ENCODE measurements around the gene TTC23. TPM values are rescaled to one million over a fixed set of nuclear protein-coding genes. Genes with fewer than 3 reads are reported as not detected.

The TTC23 gene
- total RNA-seq, 1 experiment from 2014 or later, result 17.8 TPM

DNA sequence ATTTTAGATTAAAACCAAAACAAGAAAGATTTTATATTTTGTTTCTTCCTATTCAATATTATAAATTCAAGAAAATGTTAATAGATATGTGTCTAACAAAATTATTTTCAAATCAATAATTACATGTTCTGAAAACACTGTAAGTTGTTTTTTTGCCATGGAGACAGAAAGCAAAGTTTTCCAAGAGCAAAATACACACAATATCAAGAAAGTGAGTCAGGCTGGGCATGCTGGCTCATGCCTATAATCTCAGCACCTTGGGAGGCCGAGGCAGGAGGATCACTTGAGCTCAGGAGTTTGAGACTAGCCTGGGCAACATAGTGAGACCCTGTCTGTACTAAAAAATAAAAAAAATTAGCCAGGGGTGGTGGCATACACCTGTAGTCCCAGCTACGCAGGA lies 71.7 kb downstream of the TTC23 start:
- no peaks in the 10 kb centered on the region for H3K9me3 Mint-ChIP-seq
- H3K4me1 Mint-ChIP-seq, result peaks cover 17% of the 10 kb centered on the region
- POLR2A ChIA-PET, result no interaction called here
- DNase-seq (ENCODE audit: low spot score), result no peak
- TF ChIP-seq, protein P1, sequence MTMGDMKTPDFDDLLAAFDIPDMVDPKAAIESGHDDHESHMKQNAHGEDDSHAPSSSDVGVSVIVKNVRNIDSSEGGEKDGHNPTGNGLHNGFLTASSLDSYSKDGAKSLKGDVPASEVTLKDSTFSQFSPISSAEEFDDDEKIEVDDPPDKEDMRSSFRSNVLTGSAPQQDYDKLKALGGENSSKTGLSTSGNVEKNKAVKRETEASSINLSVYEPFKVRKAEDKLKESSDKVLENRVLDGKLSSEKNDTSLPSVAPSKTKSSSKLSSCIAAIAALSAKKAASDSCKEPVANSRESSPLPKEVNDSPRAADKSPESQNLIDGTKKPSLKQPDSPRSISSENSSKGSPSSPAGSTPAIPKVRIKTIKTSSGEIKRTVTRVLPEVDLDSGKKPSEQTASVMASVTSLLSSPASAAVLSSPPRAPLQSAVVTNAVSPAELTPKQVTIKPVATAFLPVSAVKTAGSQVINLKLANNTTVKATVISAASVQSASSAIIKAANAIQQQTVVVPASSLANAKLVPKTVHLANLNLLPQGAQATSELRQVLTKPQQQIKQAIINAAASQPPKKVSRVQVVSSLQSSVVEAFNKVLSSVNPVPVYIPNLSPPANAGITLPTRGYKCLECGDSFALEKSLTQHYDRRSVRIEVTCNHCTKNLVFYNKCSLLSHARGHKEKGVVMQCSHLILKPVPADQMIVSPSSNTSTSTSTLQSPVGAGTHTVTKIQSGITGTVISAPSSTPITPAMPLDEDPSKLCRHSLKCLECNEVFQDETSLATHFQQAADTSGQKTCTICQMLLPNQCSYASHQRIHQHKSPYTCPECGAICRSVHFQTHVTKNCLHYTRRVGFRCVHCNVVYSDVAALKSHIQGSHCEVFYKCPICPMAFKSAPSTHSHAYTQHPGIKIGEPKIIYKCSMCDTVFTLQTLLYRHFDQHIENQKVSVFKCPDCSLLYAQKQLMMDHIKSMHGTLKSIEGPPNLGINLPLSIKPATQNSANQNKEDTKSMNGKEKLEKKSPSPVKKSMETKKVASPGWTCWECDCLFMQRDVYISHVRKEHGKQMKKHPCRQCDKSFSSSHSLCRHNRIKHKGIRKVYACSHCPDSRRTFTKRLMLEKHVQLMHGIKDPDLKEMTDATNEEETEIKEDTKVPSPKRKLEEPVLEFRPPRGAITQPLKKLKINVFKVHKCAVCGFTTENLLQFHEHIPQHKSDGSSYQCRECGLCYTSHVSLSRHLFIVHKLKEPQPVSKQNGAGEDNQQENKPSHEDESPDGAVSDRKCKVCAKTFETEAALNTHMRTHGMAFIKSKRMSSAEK (CRISPR knock-in tag; IDR thresholded peaks at IDR 0.05; ENCODE audit: borderline replicate concordance), result no peak
- TF ChIP-seq ZNF263 (CRISPR knock-in tag; IDR thresholded peaks at IDR 0.05; ENCODE audit: low read depth) (no peak), ZNF121 (CRISPR knock-in tag; IDR thresholded peaks at IDR 0.05) (0 out of 2 replicates have a peak, but pooled peaks have one; percentile 41), ZNF512 (CRISPR knock-in tag; IDR thresholded peaks at IDR 0.05; ENCODE audit: borderline replicate concordance) (no peak), GABPB1 (CRISPR knock-in tag; IDR thresholded peaks at IDR 0.05) (no peak)
- H3K36me3 Mint-ChIP-seq, result peaks cover 16% of the 10 kb centered on the region
- H3K4me3 Mint-ChIP-seq, result no peak overlapping the region
- no peak for ATAC-seq
- H3K27me3 Mint-ChIP-seq (ENCODE audit: low read depth), result no peaks in the 10 kb centered on the region
- no peak overlapping the region for H3K27ac Mint-ChIP-seq
- CTCF ChIA-PET, result interaction anchor here (1.7 kb wide), 1 partner anchor 72 kb away, joined by 4 read pairs; the partner anchor contains the start of gene SYNM

GRCh38 chr15:99176757-99177156 lies 72.6 kb downstream of the TTC23 start:
- Mint-ChIP-seq H3K4me3 (no peak overlapping the region), H3K4me1 (peaks cover 11% of the 10 kb centered on the region), H3K36me3 (peaks cover 21% of the 10 kb centered on the region), H3K27ac (no peak overlapping the region), H3K9me3 (no peaks in the 10 kb centered on the region), H3K27me3 (ENCODE audit: low read depth) (no peaks in the 10 kb centered on the region)
- CTCF ChIA-PET, result interaction anchor here (1.7 kb wide), 1 partner anchor 71 kb away, joined by 4 read pairs; the partner anchor contains the start of gene SYNM
- TF ChIP-seq E2F1 (CRISPR knock-in tag; IDR thresholded peaks at IDR 0.05), result no peak
- TF ChIP-seq SP1 (CRISPR knock-in tag; conservative IDR thresholded peaks at IDR 0.05), result no peak
- TF ChIP-seq MAX (CRISPR knock-in tag; IDR thresholded peaks at IDR 0.05), result no peak
- TF ChIP-seq ATF2 (CRISPR knock-in tag; IDR thresholded peaks at IDR 0.05; ENCODE audit: borderline replicate concordance, low read depth), result no peak
- no peak for TF ChIP-seq JAZF1 (CRISPR knock-in tag; IDR thresholded peaks at IDR 0.05)
- TF ChIP-seq ZNF219 (CRISPR knock-in tag; IDR thresholded peaks at IDR 0.05; ENCODE audit: borderline replicate concordance), result no peak
- no peak for TF ChIP-seq FOXK1 (CRISPR knock-in tag; IDR thresholded peaks at IDR 0.05)
- no peak for TF ChIP-seq ZNF232 (CRISPR knock-in tag; IDR thresholded peaks at IDR 0.05)
- no peak for TF ChIP-seq CREM (CRISPR knock-in tag; IDR thresholded peaks at IDR 0.05)
- no peak for TF ChIP-seq FOXJ3 (CRISPR knock-in tag; IDR thresholded peaks at IDR 0.05; ENCODE audit: borderline replicate concordance)
- DNase-seq (ENCODE audit: low spot score), result no peak
- no peak for ATAC-seq
- POLR2A ChIA-PET, result no interaction called here

All from WTC11 (cell line).